ENCODE measurements around the gene CLIP2.
"Not testable (repeated sequence)": the region's sequence is repeated elsewhere in the genome, so short reads cannot be mapped to it uniquely, and the experiment has no call there.

CLIP2 gene

GRCh38 chr7:74403521-74404387, 114.5 kb downstream of the CLIP2 start:
- DNase-seq (ENCODE audit: low spot score) = no peak

- DNase-seq (ENCODE audit: low spot score) = no peak
These were observed 115.1 kb downstream of the CLIP2 start for GRCh38 chr7:74404388-74404700.

DNA sequence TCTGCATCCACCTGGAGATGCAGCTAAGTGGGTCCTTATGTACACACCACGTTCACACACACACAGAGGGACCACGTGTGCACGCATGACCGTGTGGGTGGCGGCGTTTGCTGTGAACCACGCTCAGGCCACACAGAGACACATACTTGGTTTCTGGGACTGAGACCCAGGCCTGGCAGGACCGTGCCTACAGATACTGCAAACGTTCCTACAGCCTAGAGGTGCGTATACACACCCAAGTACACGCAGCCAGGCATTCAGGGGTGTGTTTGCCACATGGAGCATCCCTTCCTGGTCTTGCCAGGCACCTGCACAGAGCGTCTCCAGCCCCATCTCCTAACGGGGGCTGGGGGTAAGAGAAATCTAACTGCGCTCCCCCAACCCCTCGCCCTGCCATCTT, 115.5 kb downstream of the CLIP2 start:
- DNase-seq (ENCODE audit: low spot score) = no peak

DNA sequence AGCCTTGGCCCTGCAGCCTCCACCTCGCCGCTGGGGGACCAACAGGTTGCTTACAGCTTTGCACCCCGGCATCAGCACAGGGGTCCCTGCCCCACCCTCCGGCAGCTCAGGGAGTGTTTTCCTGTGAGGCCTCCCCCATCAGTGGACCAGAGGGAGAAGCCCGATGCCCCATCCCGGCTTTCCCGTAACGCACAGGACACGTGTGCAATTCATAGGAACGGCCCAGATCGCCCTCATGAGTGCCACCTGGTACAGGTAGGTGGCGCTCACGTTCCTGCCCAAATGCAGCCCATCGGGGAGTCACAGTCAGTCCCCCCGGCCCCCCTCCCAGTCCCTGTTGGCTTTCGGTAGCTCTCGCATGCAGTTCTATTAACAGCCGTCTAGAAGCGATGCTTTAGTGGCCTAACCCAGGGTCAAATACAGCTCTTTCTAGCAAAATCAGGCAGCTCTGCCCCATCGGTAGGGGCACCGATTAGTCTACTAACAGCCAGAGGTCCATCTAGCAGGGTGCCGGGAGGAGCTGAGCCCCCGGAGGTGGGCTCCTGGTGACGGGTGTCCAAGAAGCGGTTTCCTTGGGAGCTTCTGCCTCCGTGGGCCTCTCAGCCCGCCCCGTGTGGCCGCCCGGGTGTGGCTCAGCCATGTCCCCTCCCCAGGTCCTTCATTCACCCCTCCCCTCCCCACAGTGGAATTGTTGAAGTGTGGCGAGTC, 116.1 kb downstream of the CLIP2 start:
- DNase-seq (ENCODE audit: low spot score) = no peak

DNA sequence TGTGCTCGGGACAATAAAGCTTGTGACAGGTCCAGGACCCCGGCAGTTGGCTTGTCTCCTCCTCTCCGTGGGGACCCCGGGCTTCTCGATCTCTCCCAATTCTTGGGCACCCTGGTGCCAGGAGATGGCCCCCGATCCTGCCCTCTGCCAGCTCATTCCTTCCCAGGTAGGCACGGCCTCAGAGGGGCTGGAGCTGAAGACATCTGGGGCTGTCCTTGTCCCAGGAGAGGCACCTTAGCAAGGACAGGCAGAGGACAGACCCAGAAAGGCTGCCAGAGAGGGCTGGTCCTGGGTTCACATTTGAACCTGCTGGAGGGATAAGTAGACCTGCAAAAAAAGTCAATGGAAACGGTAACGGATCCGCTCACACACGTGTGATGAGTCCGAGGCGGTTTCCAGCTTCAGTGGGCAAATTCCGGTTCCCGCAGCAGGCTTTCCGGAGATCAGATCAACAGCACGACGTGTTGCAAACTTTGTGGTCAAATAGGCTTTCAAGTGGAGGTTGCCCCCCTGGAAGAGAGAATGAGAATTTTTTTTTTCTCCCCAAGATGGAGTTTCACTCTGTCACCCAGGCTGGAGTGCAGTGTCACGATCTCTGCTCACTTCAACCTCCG, 116.8 kb downstream of the CLIP2 start:
- no peak for DNase-seq (ENCODE audit: low spot score)

DNA sequence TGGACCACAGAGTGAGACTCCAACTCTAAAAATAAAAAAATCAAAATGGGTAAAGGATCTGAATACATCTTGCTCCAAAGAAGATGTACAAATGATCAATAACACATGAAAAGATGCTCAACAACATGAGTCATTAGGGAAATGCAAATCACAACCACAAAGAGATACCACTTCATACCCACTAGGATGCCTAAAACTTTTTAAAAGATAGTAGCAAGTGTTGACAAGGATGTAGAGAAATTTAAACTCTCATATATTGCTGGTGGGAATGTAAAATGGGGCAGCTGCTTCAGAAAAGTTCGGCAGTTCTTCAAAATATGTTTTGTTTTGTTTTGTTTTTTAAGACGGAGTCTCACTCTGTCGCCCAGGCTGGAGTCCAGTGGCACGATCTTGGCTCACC, 118.8 kb downstream of the CLIP2 start:
- no peak for DNase-seq (ENCODE audit: low spot score)

GRCh38 chr7:74409571-74409970, 120.4 kb downstream of the CLIP2 start:
- DNase-seq (ENCODE audit: low spot score) = no peak

GRCh38 chr7:74410772-74411171, 121.6 kb downstream of the CLIP2 start:
- DNase-seq (ENCODE audit: low spot score) = no peak

DNA sequence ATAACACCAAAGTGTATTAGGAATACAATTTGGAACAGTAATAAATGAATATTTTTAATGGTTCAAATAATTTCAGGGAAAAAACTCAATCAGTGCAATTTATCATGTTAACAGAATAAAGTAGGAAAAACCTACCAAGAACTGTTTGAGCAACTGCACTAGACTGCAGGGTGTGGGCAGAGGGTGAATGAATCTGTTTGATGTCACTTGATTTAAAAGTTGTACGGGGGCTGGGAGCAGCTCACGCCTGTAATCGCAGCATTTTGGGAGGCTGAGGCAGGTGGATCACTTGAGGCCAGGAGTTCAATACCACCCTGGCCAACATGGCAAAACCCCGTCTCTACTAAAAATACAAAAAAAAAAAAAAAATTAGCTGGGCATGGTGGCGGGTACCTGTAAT, 122.4 kb downstream of the CLIP2 start:
- DNase-seq (ENCODE audit: low spot score) = not testable (repeated sequence)

- no peak for DNase-seq (ENCODE audit: low spot score)
These were observed 122.8 kb downstream of the CLIP2 start for GRCh38 chr7:74412056-74412455.

DNA sequence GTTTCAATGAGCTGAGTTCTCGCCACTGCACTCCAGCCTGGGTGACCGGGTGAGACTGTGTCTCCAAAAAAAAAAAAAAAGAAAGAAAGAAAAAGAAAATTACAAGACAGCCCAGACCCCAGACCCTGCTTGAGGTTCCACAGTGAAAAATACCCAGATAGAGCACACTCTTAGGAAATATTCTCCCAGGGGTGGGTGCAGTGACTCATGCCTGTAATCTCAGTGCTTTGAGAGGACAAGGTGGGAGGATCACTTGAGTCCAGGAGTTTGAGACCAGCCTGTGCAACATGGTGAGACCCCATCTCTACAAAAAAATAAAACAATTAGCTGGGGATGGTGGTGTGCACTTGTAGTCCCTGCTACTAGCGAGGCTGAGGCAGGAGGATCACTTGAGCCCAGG, 123.4 kb downstream of the CLIP2 start:
- DNase-seq (ENCODE audit: low spot score) = no peak

GRCh38 chr7:74414595-74415333, 125.6 kb downstream of the CLIP2 start:
- DNase-seq (ENCODE audit: low spot score) = not testable (repeated sequence)

GRCh38 chr7:74417419-74417971, 128.3 kb downstream of the CLIP2 start:
- peak; percentile 77 for DNase-seq (ENCODE audit: low spot score)

- DNase-seq (ENCODE audit: low spot score) = no peak
These were observed 128.9 kb downstream of the CLIP2 start for GRCh38 chr7:74418076-74418475.

- DNase-seq (ENCODE audit: low spot score) = no peak
These were observed 129.3 kb downstream of the CLIP2 start for GRCh38 chr7:74418538-74418937.

- DNase-seq (ENCODE audit: low spot score) = not testable (repeated sequence)
These were observed 130.0 kb downstream of the CLIP2 start for GRCh38 chr7:74419232-74419631.

GRCh38 chr7:74420006-74420405, 130.8 kb downstream of the CLIP2 start:
- no peak for DNase-seq (ENCODE audit: low spot score)

- no peak for DNase-seq (ENCODE audit: low spot score)
These were observed 135.2 kb downstream of the CLIP2 start for GRCh38 chr7:74424291-74424880.

- no peak for DNase-seq (ENCODE audit: low spot score)
These were observed 138.8 kb downstream of the CLIP2 start for GRCh38 chr7:74428023-74428422.

DNA sequence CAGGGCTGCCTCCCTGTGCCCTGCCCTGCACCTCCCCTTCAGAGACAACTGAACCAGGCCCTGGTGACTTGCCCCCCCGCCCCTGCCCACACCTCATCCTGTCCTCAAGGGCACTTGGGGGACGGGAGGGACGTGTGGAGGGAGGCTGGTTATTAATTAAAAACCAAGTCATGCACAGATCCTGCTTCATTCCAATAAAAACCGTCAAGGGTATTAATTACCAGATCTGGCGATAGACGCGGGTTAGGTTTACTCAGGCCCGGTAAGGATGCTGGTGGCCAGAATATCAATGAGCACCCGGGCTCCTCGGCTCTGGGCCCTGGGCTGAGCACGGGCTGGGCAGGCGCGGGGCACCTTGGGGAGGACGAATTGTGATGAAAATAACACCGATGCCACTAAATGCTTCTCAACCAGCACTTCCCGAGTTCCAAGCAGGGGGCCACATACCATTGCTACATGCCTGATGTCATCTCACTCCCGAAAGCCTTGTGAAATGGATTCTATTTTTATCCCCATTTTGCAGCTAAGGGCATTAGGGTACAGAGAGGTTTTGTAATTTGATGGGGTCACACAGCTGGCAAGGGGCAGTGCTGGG, 140.0 kb downstream of the CLIP2 start:
- no peak for DNase-seq (ENCODE audit: low spot score)

GRCh38 chr7:74430409-74430808, 141.2 kb downstream of the CLIP2 start:
- DNase-seq (ENCODE audit: low spot score) = not testable (repeated sequence)

All from pons (tissue), 1 donor.